Measurements from ENCODE around the gene GTF3C1. TPM values are rescaled to one million over a fixed set of nuclear protein-coding genes. Genes with fewer than 3 reads are reported as not detected.
"Not testable (repeated sequence)": the region's sequence is repeated elsewhere in the genome, so short reads cannot be mapped to it uniquely, and the experiment has no call there.

The GTF3C1 gene
- total RNA-seq, 1 donor: 71.8 TPM

GRCh38 chr16:27460213-27460612 lies 89.5 kb downstream of the GTF3C1 start:
- no peak for DNase-seq (ENCODE audit: low read depth)
- no peak overlapping the region for H3K4me3 ChIP-seq (ENCODE audit: low read depth, low read length)
- no peak for TF ChIP-seq CTCF (IDR thresholded peaks at IDR 0.05; ENCODE audit: insufficient read depth, low read length)

DNA sequence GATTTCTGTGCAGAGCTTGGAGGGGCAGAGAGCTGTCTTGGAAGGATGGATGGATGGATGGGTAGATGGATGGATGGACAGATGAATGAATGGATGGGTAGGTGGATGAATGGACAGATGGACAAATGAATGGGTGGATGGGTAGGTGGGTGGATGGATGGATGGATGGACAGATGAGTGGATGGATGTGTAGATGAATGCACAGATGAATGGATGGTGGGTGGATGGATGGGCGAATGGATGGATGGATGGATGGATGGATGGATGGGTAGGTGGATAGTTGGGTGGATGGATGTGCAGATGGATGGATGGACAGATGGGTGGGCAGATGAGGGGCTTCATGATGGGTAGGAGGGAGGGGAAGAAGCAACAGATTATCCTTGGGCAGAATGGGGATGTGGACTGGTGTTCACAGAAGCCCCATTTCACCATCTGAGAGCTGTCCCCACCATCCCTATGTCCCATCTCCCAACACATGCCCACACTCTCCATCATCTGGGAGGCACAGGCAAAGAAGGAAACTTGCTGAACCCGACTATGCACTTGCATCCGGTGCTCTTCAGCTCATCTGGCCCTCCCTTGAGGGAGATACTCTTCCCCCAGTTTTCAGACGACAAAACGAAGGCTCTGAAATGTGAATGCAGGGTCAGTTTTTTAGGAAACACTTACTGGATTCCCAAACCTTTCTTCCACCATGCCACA lies 90.6 kb downstream of the GTF3C1 start:
- DNase-seq (ENCODE audit: low read depth): no peak
- no peak for TF ChIP-seq CTCF (IDR thresholded peaks at IDR 0.05; ENCODE audit: insufficient read depth, low read length)
- no peak overlapping the region for H3K4me3 ChIP-seq (ENCODE audit: low read depth, low read length)

GRCh38 chr16:27458258-27458657 lies 91.5 kb downstream of the GTF3C1 start:
- no peak for DNase-seq (ENCODE audit: low read depth)
- H3K4me3 ChIP-seq (ENCODE audit: low read depth, low read length): no peak overlapping the region

GRCh38 chr16:27457605-27457900 lies 92.2 kb downstream of the GTF3C1 start:
- H3K4me3 ChIP-seq (ENCODE audit: low read depth, low read length): not testable (repeated sequence)

More at GRCh38 chr16:27458258-27458657, 91.5 kb downstream of the GTF3C1 start:
- TF ChIP-seq CTCF (IDR thresholded peaks at IDR 0.05; ENCODE audit: insufficient read depth, low read length): no peak

GRCh38 chr16:27455700-27456099 lies 94.0 kb downstream of the GTF3C1 start:
- TF ChIP-seq CTCF (IDR thresholded peaks at IDR 0.05; ENCODE audit: insufficient read depth, low read length): no peak
- no peak overlapping the region for H3K4me3 ChIP-seq (ENCODE audit: low read depth, low read length)
- no peak for DNase-seq (ENCODE audit: low read depth)

More at GRCh38 chr16:27457605-27457900, 92.2 kb downstream of the GTF3C1 start:
- DNase-seq (ENCODE audit: low read depth): not testable (repeated sequence)

DNA sequence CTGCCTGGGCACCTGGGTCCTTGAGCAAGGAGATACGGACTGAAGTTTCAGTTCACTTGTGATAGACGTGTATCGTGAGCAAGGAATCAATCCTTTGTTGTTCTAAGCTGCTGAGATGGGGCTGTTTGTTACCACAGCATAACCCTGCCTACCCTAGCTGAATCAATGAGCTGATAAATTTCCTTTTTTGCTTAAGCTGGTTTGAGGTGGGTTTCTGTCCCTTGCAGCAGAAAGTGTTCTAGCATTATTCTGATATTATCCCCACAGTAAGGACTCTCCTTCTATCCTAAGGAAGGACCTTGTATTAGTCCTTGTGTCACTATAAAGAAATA lies 96.3 kb downstream of the GTF3C1 start:
- H3K4me3 ChIP-seq (ENCODE audit: low read depth, low read length): no peak overlapping the region
- TF ChIP-seq CTCF (IDR thresholded peaks at IDR 0.05; ENCODE audit: insufficient read depth, low read length): no peak
- DNase-seq (ENCODE audit: low read depth): no peak

GRCh38 chr16:27452569-27453493 lies 96.9 kb downstream of the GTF3C1 start:
- TF ChIP-seq CTCF (IDR thresholded peaks at IDR 0.05; ENCODE audit: insufficient read depth, low read length): no peak
- no peak overlapping the region for H3K4me3 ChIP-seq (ENCODE audit: low read depth, low read length)
- no peak for DNase-seq (ENCODE audit: low read depth)

All from fibroblast of the aortic adventitia (primary cell).